ENCODE measurements around the gene ARHGAP32.

- TF ChIP-seq CTCF (IDR thresholded peaks at IDR 0.05; ENCODE audit: low read depth, low read length, poor library complexity, severe bottlenecking) (no peak), EZH2phosphoT487 (IDR thresholded peaks at IDR 0.05; ENCODE audit: borderline replicate concordance, low read length) (no peak)
Measured at GRCh38 chr11:129213261-129213660, 21.1 kb upstream of the ARHGAP32 start.

Data from DOHH2 (cell line).